A204.1 (cell line): ENCODE data around the gene CCDC192.
"Not testable (repeated sequence)": the region's sequence is repeated elsewhere in the genome, so short reads cannot be mapped to it uniquely, and the experiment has no call there.

Experiments used
- FAIRE-seq: peaks from 2 replicates; lab custom pipeline; 2012; peaks lifted over from hg19 to GRCh38; lab: Jason Lieb, UNC

The CCDC192 gene

DNA sequence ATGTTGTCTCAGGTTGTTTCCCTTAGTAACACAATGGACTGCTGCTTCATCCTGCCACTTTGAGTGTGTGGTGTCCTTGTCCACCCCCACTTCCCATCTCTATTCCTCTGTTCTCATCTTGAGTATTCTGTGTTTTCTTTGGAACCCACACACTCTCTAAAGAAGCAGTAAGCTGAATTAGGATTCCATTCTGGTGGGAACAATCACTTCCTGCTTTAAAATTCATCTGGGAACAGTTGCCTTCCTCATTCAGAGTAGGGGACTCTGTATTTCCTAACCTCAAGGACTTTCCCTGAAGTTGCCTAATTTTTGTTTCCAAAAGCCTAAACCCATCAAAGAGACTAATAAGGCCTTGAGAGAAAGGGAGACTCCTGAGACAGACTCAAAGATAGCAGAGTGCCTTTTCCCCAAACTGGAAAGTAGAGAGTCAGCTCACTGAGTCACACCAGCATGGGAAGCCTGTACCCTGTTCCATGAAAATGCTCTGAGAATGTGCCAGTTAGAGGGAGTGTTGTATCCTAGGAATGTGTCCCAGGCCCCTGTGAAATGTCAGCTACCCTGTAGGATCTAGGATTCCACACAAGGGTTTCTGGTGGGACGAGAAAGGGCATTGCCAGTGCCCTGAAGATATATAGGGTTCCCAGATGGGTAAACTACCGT is 63.6 kb downstream of the CCDC192 start:
- FAIRE-seq, result no peak

GRCh38 chr5:127769386-127769785 is 66.2 kb downstream of the CCDC192 start:
- no peak for FAIRE-seq

DNA sequence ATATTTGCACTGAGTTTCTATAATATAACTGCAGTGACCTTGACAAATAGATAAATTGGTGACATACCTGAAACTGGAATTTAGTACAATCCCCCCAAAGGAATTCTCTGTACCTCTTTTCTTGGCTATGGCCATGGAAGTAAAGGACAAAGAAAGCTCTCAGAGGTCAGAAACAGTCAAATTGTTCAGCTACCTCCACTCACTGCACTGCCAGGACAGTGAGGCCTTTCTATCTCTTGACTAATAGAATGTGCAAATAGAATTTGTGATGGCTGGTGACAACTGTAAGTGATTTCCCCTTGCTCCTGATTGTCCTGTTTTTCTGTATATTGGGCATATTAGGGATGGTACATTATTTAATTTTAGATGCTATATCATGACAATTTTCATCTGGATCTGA is 67.1 kb downstream of the CCDC192 start:
- FAIRE-seq, result no peak

- FAIRE-seq, result no peak
These were observed 69.3 kb downstream of the CCDC192 start for GRCh38 chr5:127772531-127772930.

DNA sequence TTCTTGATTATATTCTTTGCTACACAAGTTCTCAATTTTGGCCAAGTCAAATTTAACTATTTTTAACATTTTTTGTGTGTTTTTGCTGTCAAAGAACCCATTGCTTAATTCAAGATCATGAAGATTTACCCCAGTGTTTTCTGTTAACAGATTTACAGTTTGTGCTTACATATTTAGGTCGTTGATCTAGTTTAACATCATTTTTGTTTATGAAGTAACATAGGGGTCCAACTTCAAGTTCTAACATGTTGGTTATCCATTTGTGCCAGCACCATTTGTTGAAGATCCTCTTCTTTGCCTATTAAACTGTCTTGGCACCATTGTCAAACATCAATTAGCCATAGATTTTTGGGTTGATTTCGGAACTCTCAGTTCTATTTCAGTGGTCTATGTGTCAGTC is 71.0 kb downstream of the CCDC192 start:
- FAIRE-seq, result no peak

DNA sequence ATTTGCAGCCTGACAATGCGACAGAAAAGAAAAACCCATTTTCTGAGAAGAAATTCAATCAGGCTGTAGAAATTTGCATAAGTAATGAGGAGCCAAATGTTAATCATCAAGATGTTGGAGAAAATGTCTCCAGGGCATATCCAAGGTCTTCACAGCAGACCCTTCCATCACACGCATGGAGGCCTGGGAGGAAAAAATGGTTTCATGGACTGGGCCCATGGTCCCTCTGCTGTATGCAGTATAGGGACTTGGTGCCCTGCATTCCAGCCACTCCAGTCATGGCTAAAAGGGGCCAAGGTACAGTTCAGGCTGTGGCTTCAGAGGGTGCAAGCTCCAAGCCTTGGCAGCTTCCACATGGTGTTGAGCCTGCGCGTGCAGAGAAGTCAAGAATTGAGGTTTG is 73.3 kb downstream of the CCDC192 start:
- FAIRE-seq, result no peak

GRCh38 chr5:127777957-127778356 is 74.8 kb downstream of the CCDC192 start:
- no peak for FAIRE-seq

- FAIRE-seq, result not testable (repeated sequence)
These were observed 79.3 kb downstream of the CCDC192 start for GRCh38 chr5:127782450-127782849.

DNA sequence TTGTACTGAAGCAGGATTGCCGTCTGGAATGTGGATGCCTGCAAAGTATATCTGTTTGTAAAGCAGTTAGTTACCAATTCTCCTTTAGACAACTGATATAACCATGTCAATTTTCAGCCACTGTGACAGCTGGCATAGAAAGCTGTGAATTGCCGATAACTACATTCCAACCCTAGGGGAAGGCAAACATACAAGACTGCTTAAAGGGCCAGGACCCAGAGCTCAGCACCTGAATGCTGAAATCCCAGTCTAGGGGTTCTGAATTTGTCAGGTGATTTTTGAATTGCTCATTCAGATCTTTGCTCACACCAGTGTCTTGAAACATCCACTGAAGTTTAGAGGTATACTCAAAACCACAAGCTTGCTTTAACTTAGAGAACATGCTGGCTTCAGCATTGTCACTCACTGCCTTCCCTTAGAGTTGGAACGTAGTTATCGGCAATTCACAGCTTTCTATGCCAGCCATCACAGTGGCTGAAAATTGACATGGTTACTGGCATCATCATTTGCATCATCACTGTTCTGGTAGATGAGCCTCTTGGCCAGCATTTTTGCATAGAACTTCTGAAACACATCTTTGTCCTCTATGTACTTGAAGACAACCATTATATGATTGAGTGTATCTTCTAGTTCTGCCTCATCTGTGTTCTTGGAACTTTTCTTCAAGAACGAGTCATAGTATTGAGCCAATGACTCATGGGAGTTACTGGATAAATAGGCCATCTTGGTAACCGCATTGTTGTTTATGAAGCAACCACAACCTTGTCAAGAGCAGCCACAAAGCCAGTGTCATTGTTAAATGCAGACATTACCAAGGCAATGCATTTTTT is 82.1 kb downstream of the CCDC192 start:
- FAIRE-seq, result no peak

DNA sequence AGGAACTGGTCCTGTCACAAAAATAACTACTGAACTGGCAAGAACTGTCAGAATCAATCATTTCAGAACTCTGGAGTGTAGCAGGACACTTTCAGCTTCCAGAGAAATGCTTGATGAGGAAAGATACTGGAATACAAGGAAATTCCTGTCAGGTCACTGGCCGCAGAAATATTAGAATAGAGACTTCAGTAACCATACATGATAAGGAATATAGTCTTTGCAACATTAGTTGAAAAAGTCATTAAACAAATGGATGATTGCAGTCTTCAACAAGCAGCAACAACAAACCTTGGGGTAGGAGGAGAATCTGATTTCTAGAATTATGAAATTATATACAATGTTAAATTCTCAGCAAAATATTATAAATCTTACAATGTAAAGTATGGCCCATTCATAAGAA is 88.2 kb downstream of the CCDC192 start:
- FAIRE-seq, result no peak

DNA sequence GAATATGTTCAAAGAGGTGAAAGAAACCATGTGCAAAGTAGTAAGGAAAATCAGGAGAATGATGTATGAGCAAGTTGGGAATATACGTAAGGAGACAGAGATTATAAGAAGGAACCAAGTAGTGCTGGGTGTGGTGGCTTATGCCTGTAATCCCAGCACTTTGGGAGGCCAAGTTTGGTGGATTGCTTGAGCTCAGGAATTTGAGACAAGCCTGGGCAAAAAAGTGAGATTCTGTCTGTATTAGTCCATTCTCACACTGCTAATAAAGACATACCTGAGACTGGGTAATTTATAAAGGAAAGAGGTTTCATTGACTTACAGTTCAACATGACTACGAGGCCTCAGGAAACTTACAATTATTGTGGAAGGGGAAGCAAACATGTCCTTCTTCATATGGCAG is 88.7 kb downstream of the CCDC192 start:
- FAIRE-seq, result not testable (repeated sequence)

DNA sequence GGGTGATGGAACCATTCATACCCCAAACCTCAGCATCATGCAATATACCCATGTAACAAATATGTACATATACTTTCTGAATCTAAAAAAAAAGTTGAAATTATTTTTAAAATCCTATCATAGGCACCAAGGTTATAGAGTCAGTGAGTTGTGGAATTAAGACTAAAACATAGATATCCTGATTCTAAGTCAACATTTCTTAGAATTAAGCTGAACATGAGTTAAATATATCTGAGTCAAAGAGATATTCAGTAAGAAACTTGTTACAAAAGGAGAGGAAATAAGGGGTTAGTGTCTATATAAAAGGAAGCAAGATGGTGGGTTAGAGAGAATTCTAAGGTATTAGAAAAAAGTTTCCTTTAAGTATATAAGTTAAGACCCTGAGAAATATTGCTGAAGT is 89.9 kb downstream of the CCDC192 start:
- FAIRE-seq, result no peak

DNA sequence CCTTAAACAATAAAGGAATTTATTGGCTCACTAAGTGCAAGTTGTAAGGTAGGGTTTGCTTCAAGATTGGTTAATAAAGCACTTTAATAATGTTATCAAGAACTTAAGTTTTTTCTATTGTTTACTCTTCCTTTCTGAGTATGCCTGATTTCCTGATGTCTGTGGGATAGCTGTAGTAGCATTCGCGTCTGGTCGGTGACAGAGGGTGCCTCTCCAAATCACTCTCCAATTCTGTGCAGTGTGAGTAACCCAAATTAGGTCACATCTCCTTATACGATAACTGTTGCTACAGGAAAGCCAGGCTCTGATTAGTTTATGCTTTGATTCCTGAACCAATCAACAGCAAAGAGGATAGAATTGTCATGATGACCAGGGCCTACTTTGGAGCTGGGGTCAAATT is 90.7 kb downstream of the CCDC192 start:
- FAIRE-seq, result no peak

- no peak for FAIRE-seq
These were observed 93.0 kb downstream of the CCDC192 start for GRCh38 chr5:127796211-127796610.

- no peak for FAIRE-seq
These were observed 96.2 kb downstream of the CCDC192 start for GRCh38 chr5:127799293-127799905.

DNA sequence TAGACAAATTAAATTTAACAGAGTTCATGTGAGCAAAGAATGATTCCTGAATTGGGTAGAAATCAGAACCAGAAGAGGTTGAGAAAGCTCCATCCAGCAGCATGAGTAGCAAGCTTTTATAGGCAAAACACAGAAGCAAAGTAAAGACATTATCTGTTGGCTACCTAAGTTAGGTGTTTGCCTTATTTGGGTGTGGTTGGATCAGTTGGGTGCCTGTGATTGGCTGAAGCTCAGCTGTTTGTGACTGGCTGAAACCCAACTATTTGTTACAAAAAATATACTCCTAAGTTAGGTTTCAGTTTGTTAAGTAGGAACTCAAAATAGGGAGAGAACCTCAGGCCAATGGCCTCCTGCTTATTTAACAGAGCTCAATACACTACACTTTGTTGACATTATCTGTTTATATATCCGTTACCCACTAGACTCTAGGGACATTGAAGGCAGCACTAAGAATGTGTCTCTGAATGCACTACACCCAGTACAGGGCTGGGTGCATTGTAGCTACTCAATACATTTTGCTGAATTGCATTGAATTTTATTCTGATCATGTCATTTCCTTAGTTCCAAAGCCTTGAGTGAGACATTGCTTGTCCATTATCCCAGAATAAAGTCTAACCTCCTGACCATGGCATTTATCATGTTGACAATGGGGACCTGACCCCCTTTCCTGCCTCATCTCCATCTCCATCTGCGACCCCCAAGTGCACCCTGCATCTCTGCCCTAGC is 98.7 kb downstream of the CCDC192 start:
- no peak for FAIRE-seq

DNA sequence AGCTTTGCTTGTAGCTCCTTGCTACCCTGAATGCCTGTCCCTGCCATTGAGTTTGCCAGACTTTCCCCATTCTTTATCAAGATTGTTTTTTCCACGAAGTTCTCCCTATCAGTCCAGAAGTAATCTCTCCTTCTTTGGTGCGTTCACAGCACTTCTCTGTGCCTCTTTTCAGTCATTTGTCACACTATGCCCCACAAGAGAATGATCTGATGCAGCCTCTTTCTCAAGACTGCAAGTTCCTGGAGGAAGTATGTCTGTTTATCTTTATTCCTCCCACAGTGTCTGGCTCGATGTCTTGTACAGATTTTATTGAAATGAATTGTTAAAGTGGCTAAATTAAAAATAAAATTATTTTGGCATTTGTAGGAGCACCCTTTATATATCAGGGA is 99.3 kb downstream of the CCDC192 start:
- FAIRE-seq, result no peak

DNA sequence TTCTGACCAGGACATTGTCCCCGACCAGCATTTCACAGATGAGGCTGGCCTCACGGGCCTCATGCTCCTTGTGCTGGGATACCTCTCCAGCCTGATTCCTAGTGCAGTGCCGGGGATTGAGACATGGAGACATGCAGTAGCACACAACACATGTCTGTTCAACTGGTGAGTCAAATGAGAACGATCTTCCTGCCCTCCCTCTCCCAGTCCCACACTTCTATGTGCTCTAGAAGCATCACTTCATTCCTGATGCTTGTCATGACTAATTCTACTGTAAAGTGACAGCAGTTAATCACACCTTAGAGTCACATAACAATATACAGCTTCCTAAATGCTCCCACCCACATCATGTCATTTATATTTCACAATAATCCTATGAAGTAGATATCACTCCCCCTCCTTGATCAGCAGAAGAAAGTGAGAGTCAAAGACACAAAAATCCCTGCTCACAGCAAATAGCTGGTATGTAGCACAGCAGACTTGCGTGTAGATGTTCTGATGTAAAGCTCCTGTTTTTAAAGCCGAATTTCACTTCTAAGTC is 101.8 kb downstream of the CCDC192 start:
- FAIRE-seq, result no peak

DNA sequence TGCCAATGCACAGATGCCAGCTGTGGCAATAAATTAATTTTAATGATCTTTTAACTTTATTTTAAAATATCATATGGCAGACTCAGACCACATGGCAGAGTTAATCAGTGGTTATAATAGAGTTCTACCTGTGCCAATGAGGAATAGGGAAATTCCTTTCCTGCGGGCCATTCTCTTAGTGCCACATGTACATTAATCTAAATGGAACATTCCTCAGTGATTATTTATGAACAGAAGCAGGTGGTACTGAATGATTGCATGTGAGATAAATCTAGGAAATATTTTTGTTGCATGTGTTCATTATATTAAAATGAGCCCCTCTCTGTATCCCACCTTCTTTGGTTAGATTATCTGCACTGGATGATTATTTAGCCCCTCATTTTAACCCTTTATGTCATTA is 102.3 kb downstream of the CCDC192 start:
- no peak for FAIRE-seq

DNA sequence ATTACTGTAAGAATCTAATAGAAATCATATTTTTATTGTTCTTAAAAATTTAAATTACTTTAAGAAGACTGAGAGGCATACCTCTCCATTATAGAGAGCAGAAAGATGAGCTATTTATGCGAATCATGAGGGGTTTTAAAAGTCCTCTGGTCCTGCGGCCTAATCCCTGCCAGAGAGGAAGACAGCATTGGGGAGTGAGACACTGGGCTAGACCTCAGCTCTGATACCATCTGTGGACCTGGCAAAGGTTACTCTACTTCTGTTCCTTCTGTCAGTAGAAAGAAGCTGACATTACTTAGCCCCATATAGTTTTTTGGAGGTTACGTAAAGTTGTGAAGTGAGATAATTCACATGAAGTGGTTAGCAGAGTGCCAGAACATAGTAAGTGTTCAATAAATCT is 103.6 kb downstream of the CCDC192 start:
- no peak for FAIRE-seq

DNA sequence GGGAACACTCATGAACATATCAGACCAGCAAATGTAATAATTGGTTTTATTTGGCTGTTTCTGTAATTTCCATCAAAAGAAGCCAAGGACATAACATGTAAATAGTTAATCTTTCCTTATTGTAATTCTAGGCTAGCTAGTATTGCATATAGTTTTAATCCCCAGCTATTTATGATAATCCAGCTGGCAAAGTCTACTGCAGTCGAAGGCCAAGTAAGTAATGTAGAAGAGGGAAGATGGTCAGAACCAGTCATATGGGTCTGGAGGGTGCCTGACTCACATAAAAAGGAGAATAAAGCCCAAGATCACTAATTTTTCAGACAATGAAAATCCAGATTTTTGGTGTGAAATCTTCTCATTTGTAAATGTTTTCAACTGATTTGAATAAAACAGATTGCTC is 106.3 kb downstream of the CCDC192 start:
- FAIRE-seq, result no peak

GRCh38 chr5:127810017-127810416 is 106.8 kb downstream of the CCDC192 start:
- FAIRE-seq, result no peak
